ENCODE data around the gene TIMMDC1.

The TIMMDC1 gene, protein sequence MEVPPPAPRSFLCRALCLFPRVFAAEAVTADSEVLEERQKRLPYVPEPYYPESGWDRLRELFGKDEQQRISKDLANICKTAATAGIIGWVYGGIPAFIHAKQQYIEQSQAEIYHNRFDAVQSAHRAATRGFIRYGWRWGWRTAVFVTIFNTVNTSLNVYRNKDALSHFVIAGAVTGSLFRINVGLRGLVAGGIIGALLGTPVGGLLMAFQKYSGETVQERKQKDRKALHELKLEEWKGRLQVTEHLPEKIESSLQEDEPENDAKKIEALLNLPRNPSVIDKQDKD

GRCh38 chr3:119498186-119499011 is at the start of gene TIMMDC1:
Gene TIMMDC1 (plus strand): TSS chr3:119498547. CDS start chr3:119498734, 187 bp downstream.
- DNase-seq: peak; percentile 81

DNA sequence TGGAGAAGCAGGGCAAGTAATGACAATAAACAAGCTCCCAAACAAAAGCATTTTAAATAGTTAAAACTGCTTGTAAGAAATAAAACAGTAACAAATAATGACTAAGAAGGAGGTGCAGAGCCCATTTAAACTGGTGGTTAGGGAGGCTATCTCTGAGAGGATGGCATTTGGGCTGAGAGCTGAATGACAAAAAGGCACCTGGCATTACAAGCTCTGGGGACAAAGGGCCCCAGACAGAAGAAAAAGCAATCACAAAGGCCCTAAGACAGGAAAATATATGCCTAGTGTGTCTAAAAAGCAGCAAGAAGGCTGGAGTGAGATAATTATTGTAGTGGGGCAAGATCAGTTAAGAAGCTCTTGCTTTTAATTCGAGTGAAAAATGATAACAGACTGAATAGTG is 44.5 kb upstream of the TIMMDC1 start:
- DNase-seq: no peak

DNA sequence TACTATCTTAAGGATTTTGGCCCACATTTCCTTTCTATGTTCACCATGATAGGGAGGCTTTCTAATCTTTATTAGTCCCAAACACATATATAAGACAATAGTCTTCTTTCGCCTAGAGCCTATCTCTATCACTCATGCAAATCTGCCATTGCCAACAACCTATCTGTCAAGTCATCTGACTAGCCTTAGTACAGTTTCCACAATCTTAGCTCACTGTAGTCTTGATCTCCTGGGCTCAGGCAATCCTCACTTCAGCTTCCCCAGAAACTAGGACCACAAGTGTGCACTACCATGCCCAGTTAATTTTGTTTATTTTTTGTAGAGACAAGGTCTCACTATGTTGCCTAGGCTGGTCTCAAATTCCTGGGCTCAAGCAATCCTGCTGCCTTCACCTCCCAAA is 41.9 kb upstream of the TIMMDC1 start:
- no peak for DNase-seq

DNA sequence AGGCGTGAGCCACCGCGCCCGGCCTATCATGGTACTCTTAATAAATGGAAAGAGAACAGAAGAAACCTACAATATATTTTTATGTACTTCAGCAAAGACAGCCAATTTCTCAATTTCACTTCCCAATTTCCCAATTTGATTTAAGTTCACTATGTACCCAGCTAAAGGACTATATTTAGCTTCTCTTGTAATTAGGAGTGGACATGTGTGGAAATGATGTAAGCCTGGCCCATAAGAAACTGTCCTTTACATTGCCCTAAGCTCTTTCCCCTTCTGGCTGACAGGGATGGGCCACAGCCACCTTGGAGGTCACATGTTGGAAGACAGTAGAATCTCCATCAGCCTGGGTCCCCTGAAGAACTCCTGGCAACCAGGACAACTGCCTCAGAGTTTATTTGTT is 41.1 kb upstream of the TIMMDC1 start:
- DNase-seq: no peak

- DNase-seq: peak; percentile 90
Measured at GRCh38 chr3:119463171-119464169, 34.9 kb upstream of the TIMMDC1 start, which contains the start of gene TMEM39A. Gene TMEM39A (minus strand): TSS chr3:119463615. CDS start chr3:119462074, 1,541 bp downstream.

GRCh38 chr3:119468041-119468440 is 30.3 kb upstream of the TIMMDC1 start:
- DNase-seq: no peak

DNA sequence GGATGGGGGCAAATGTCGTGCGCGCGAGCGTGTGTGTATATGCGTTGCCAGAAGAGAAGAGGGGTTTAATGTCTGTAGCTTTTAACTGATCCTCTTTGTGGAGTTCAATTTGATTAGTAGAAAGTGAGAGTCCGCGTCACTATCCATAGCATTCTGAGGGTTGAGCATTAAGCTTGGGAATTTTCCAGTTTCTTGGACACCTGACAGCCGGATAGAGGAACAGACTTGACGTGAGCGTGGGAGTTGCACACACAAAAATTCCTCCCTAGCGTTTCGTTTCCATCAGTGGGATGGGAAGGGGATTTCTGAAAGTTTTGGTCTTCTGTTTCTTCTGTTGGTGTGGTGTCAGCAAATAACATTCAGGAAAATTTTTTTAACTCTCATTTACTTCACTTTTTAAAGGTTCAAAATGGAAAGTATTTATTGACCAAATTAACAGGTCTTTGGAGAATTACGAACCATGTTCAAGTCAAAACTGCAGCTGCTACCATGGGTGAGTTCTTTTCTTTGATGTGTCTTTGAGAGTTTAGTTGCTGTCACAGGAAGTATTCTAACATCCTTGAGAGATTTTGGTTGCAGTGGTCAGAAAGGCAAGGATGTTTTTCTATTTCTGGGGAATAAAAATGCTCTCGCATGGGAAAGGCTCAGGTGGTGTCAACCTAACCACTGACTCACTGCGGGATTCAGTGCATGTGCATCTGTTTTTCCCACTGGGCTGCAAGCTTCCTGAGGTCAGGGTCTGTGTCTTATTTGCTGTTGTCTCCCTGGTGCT is 28.7 kb upstream of the TIMMDC1 start:
- no peak for DNase-seq

- DNase-seq: no peak
Measured at GRCh38 chr3:119470866-119471265, 27.5 kb upstream of the TIMMDC1 start.

DNA sequence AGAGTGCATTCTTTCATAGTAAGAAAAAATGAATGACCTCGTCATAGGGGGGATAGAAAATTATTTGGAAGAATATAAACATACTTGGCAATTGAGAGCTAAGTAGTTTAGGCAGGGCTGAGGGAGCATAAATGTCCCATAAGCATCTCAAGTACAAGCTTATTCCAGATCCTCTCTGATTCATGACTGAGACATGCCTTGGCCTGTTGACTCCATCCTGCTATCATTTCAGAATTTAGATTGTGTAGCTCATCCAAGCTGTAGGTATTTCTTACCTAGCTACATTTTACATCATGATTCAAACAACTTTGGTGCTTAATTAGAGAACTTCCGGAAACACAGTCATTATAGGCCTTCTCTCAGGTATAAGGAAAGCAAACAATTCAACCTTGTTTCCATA is 17.3 kb upstream of the TIMMDC1 start:
- DNase-seq: no peak

- no peak for DNase-seq
Measured at GRCh38 chr3:119483101-119483500, 15.2 kb upstream of the TIMMDC1 start.

DNA sequence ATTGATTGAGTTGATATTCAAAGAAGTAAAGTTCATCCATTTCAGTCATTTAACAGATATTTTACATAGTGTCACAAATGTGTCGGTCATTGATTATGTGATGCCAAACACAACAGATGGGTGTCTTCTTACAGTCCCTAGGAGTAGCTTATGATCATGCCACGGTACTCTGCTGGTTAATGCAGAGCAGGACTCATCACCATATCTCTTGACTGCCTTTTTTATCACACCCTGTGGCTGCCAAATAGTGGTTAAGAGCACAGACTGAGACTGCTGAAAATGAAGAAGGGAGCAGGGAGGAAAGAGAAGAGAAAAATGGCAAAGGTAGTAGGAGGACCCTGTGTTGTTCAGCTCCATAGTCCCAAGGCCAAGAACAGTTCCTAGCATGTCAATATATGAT is 12.8 kb upstream of the TIMMDC1 start:
- DNase-seq: no peak

DNA sequence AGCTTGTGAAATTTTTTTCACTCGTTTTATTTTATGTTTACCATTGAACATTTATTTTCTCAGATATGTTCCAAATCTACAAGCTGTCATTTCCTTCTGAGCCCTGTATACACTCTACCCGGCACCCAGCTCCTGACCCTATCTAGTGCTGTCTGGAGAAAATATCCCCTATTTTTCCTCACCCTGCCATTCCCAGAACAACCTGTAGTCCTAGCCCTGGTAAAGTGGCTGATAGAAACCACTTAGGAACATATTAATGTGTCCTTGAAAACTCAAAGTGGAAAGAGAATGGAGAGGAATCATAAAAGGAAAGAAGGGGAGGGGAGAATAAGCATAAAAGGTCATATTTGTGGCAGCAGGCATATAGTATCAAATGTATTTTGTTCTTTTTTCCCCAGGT is 8.2 kb upstream of the TIMMDC1 start:
- no peak for DNase-seq

GRCh38 chr3:119492128-119492527 is 6.2 kb upstream of the TIMMDC1 start:
- no peak for DNase-seq

DNA sequence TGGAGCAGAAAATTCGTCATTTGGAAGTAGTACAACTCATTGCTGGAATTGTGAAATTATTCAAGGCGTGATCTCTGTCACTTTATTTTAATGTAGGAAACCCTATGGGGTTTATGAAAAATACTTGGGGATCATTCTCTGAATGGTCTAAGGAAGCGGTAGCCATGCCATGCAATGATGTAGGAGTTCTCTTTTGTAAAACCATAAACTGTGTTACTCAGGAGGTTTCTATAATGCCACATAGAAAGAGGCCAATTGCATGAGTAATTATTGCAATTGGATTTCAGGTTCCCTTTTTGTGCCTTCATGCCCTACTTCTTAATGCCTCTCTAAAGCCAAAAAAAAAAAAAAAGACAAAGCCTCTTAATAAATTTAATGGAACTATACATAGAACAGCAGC is 5.5 kb upstream of the TIMMDC1 start:
- DNase-seq: no peak

GRCh38 chr3:119494597-119494996 is 3.8 kb upstream of the TIMMDC1 start:
- no peak for DNase-seq

GRCh38 chr3:119497820-119498185 is 544 bp upstream of the TIMMDC1 start:
- no peak for DNase-seq

GRCh38 chr3:119500265-119500664 is 1.9 kb downstream of the TIMMDC1 start:
- DNase-seq: no peak

DNA sequence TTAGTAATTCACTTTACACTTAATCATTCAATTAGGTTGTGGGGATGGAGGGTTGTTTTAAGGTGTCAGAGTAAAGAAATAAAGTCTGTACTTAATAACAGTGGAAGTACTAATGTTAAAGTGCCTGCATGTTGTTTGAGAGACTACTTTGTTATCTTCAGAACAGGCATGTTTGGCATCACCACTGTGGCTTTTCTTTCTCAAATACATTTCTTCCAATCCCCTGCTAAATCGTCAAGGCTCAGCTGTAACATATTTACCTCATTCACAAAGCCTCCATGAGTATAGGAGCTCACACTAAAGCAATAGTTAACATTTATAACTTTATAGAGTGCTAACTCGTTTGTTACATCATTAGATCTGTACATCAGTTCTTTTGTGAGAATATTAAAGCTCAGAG is 2.6 kb downstream of the TIMMDC1 start:
- DNase-seq: no peak

- no peak for DNase-seq
Measured at GRCh38 chr3:119506631-119507030, 8.3 kb downstream of the TIMMDC1 start.

- no peak for DNase-seq
Measured at GRCh38 chr3:119507404-119507803, 9.1 kb downstream of the TIMMDC1 start.

GRCh38 chr3:119508172-119508845 is 10.0 kb downstream of the TIMMDC1 start:
- no peak for DNase-seq

DNA sequence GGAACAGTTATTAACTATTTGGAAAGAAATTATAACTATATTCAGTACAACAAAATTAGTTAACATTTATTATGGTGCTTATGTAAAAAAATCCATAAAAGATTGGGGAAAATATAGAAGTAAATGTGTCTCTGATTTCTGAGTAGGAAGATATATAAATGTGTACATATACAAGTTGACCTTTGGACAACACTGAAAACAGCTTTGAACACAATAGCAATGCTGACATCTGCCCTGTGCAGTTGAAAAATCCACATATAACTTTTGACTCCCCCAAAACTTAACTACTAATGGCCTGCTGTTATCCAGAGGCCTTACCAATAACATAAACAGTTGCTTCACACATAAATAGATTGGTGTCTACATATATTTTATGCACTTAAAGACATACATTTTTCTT is 12.3 kb downstream of the TIMMDC1 start:
- DNase-seq: no peak
